HL-60 (cell line): ENCODE results near the gene KCNC1.

Source experiments
- GABPA ChIP-seq: IDR thresholded peaks from 2 replicates; pipeline ENCODE4 v1.6.1; 2012; ENCODE audit warnings: low read depth
- POLR2AphosphoS5 ChIP-seq: IDR thresholded peaks from 2 replicates; pipeline ENCODE4 v1.6.1; 2012; ENCODE audit warnings: low read depth
- REST ChIP-seq: IDR thresholded peaks from 2 replicates; pipeline ENCODE4 v1.6.1; 2012; ENCODE audit warnings: low read depth; ENCODE audit not compliant: insufficient replicate concordance
- SPI1 ChIP-seq: IDR thresholded peaks from 2 replicates; pipeline ENCODE4 v1.6.1; 2012; ENCODE audit warnings: low read depth, mild to moderate bottlenecking, borderline replicate concordance
- TF ChIP-seq, protein P1 (sequence below): IDR thresholded peaks from one replicate; pipeline ENCODE4 v1.5.1; 2011; ENCODE audit warnings: low read length, control low read depth, inconsistent platforms; ENCODE audit not compliant: insufficient read depth

GRCh38 chr11:17702876-17703275 is 31.7 kb upstream of the KCNC1 start:
- TF ChIP-seq REST, result no peak
- TF ChIP-seq, protein P1, sequence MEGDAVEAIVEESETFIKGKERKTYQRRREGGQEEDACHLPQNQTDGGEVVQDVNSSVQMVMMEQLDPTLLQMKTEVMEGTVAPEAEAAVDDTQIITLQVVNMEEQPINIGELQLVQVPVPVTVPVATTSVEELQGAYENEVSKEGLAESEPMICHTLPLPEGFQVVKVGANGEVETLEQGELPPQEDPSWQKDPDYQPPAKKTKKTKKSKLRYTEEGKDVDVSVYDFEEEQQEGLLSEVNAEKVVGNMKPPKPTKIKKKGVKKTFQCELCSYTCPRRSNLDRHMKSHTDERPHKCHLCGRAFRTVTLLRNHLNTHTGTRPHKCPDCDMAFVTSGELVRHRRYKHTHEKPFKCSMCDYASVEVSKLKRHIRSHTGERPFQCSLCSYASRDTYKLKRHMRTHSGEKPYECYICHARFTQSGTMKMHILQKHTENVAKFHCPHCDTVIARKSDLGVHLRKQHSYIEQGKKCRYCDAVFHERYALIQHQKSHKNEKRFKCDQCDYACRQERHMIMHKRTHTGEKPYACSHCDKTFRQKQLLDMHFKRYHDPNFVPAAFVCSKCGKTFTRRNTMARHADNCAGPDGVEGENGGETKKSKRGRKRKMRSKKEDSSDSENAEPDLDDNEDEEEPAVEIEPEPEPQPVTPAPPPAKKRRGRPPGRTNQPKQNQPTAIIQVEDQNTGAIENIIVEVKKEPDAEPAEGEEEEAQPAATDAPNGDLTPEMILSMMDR, result no peak
- no peak for TF ChIP-seq POLR2AphosphoS5
- no peak for TF ChIP-seq SPI1
- no peak for TF ChIP-seq GABPA
